GM19035 (cell line): ENCODE measurements around the gene IWS1.
"Not testable (repeated sequence)": the region's sequence is repeated elsewhere in the genome, so short reads cannot be mapped to it uniquely, and the experiment has no call there.

Experiments used
- ATAC-seq: cut with Tn5 transposase; IDR thresholded peaks from one replicate; pipeline ENCODE4 v1.9.1; 2021; ENCODE audit not compliant: unreplicated experiment

IWS1 gene

GRCh38 chr2:127530245-127531140 is 4.2 kb upstream of the IWS1 start:
- ATAC-seq = no peak

- not testable (repeated sequence) for ATAC-seq
These were observed 3.1 kb upstream of the IWS1 start for GRCh38 chr2:127529416-127529815.

- no peak for ATAC-seq
These were observed 2.2 kb upstream of the IWS1 start for GRCh38 chr2:127528487-127528886.

GRCh38 chr2:127527001-127527804 is 914 bp upstream of the IWS1 start:
- ATAC-seq = no peak

- ATAC-seq = peak; percentile 1
These were observed 578 bp downstream of the IWS1 start for GRCh38 chr2:127525691-127526131.

- ATAC-seq = not testable (repeated sequence)
These were observed 2.0 kb downstream of the IWS1 start for GRCh38 chr2:127524198-127524834.

GRCh38 chr2:127523269-127523939 is 2.9 kb downstream of the IWS1 start:
- ATAC-seq = no peak

- ATAC-seq = no peak
These were observed 5.9 kb downstream of the IWS1 start for GRCh38 chr2:127520424-127520823.

GRCh38 chr2:127517465-127517864 is 8.8 kb downstream of the IWS1 start:
- ATAC-seq = no peak

GRCh38 chr2:127516041-127516762 is 10.1 kb downstream of the IWS1 start:
- ATAC-seq = no peak

GRCh38 chr2:127515383-127515915 is 10.8 kb downstream of the IWS1 start:
- no peak for ATAC-seq

- no peak for ATAC-seq
These were observed 11.8 kb downstream of the IWS1 start for GRCh38 chr2:127514485-127514884.

GRCh38 chr2:127514076-127514475 is 12.2 kb downstream of the IWS1 start:
- ATAC-seq = no peak

- ATAC-seq = no peak
These were observed 13.9 kb downstream of the IWS1 start for GRCh38 chr2:127512362-127512761.

GRCh38 chr2:127511917-127512316 is 14.4 kb downstream of the IWS1 start:
- no peak for ATAC-seq

GRCh38 chr2:127511090-127511695 is 15.1 kb downstream of the IWS1 start:
- no peak for ATAC-seq

GRCh38 chr2:127510073-127510472 is 16.2 kb downstream of the IWS1 start:
- no peak for ATAC-seq

GRCh38 chr2:127508631-127509034 is 17.7 kb downstream of the IWS1 start:
- no peak for ATAC-seq

- no peak for ATAC-seq
These were observed 18.2 kb downstream of the IWS1 start for GRCh38 chr2:127508023-127508630.
